ENCODE data around the gene FAM131A.

DNA sequence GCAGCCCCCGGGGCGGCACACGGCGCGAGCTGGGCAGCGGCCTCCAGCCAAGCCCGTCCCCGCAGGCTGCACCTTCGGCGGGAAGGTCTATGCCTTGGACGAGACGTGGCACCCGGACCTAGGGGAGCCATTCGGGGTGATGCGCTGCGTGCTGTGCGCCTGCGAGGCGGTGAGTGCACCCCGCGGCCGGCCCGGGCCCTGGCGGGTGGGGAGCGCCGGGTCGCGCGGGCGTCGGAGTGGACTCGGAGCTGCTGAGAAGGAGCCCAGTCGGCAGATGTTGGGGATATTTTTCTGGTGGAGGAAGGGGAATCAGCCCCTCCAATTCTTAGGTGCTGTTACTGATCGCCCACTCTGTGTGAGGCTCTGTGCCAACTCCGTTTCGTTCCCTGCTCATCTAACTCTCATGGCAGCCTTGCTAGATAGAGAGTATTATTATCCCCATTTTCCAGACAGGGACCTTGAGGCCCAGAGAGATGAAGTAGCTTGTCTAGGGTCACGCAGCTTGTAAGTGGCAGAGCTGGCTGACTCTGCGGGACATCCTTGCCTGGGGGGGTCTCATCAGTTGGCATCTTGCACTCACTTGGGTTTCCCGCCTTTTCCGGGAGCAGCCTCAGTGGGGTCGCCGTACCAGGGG, 43.3 kb downstream of the FAM131A start:
- TF ChIP-seq POLR2A (IDR thresholded peaks at IDR 0.05; ENCODE audit: low read depth, low read length) (no peak), TAF1 (IDR thresholded peaks at IDR 0.05; ENCODE audit: low read depth, low read length) (no peak), POLR2AphosphoS5 (IDR thresholded peaks at IDR 0.05; ENCODE audit: low read depth, low read length) (no peak), SPI1 (IDR thresholded peaks at IDR 0.05; ENCODE audit: low read depth, low read length) (no peak)

All from GM12891 (cell line).